AG04449 (cell line): ENCODE measurements around the gene ZNF516.

Source experiments
- CTCF ChIA-PET: fragments of 350-600 bp; formaldehyde crosslinking; extraction: SDS; loops from one replicate; lab custom pipeline; 2021; ENCODE audit warnings: antibody characterized with exemption; lab: Yijun Ruan, JAX
- POLR2A ChIA-PET: fragments of 400-600, 350-600 bp; formaldehyde crosslinking; extraction: SDS; loops from one replicate; lab custom pipeline; 2020; ENCODE audit warnings: antibody characterized with exemption, inconsistent platforms; lab: Yijun Ruan, JAX
- DNase-seq: peaks from one replicate; pipeline ENCODE4 v3.0.0-alpha.2; 2010; ENCODE audit warnings: low read depth, low spot score
- H3K4me3 ChIP-seq: 2 replicates; pipeline ENCODE4 v1.5.1; 2011; ENCODE audit warnings: low read depth, mild to moderate bottlenecking, control low read depth, low read length
- TF ChIP-seq, protein P1 (sequence below): IDR thresholded peaks from one replicate; pipeline ENCODE4 v1.5.1; 2011; ENCODE audit warnings: mild to moderate bottlenecking, moderate library complexity, low read length, control low read depth, inconsistent platforms; ENCODE audit not compliant: insufficient read depth; ENCODE audit errors: missing control alignments

The ZNF516 gene

DNA sequence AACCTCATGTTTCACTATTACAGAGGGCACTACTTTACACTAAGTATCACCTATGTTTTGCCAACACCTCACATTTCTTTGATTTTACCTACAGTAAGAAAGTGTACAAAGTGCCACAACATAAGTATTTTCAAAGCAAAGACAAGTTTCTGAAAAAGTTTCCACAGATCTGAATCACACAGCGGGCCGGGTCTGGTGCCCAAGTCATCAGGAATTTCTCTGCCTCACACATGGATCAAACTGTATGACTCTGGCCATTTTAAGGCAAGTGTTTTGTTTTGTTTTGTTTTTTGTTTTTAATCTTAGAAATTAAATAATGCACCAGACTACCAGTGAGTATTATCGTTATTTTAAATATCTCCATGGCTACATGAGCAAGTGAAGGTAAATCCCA, 73.4 kb downstream of the ZNF516 start:
- no peak overlapping the region for H3K4me3 ChIP-seq
- DNase-seq: no peak
- CTCF ChIA-PET: interaction anchor here (0.5 to 1.5 kb wide), 4 partner anchors 8 to 21 kb away, joined by 3 to 4 read pairs (median 3); no protein-coding TSS in a partner anchor
- POLR2A ChIA-PET: no interaction called here
- TF ChIP-seq, protein P1, sequence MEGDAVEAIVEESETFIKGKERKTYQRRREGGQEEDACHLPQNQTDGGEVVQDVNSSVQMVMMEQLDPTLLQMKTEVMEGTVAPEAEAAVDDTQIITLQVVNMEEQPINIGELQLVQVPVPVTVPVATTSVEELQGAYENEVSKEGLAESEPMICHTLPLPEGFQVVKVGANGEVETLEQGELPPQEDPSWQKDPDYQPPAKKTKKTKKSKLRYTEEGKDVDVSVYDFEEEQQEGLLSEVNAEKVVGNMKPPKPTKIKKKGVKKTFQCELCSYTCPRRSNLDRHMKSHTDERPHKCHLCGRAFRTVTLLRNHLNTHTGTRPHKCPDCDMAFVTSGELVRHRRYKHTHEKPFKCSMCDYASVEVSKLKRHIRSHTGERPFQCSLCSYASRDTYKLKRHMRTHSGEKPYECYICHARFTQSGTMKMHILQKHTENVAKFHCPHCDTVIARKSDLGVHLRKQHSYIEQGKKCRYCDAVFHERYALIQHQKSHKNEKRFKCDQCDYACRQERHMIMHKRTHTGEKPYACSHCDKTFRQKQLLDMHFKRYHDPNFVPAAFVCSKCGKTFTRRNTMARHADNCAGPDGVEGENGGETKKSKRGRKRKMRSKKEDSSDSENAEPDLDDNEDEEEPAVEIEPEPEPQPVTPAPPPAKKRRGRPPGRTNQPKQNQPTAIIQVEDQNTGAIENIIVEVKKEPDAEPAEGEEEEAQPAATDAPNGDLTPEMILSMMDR: no peak

DNA sequence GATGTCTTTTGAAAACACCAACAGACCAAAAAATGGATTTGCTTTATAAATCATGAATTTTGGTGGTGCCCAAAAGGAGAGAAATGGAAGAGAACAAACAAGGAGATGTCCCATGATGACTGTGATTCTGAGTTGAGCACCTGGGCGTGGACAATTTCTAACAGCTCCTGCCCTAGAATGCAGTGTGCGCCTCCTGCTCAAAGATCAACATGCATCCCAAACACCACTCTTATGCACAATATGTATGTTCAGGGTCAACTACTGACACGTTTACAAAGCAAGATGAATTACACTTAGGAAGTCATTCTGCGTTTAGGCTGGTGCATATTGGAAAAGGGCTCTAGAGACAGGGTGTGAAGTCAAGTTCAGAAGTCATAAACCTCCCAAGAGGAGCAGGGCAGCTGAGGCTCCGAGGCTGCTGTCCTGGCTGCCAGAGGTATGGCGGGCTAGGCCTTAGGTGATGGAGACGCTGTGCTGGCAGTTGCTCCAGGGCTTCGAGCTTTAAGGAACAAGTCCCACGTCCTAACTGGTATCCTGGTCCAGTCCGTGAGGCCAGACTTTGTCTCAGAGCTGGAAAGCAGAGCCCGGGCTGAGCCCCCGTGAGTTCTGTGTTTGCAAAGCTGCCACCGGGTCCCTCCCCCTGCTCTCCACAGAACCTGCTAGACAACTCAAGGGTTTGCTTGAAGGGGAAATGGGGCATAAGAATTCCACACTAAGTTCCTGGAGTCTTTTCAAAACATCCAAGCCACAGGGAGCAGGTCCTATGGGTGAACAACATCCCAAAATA, 74.0 kb downstream of the ZNF516 start:
- CTCF ChIA-PET: interaction anchor here (0.5 to 1.5 kb wide), 4 partner anchors 9 to 22 kb away, joined by 3 to 4 read pairs (median 3); no protein-coding TSS in a partner anchor
- POLR2A ChIA-PET: no interaction called here
- DNase-seq: no peak
- H3K4me3 ChIP-seq: no peak overlapping the region
- TF ChIP-seq, protein P1: no peak

- TF ChIP-seq, protein P1: no peak
- no peak for DNase-seq
- ChIA-PET CTCF (no interaction called here), POLR2A (no interaction called here)
- no peak overlapping the region for H3K4me3 ChIP-seq
Measured at GRCh38 chr18:76419811-76420210, 75.2 kb downstream of the ZNF516 start.

DNA sequence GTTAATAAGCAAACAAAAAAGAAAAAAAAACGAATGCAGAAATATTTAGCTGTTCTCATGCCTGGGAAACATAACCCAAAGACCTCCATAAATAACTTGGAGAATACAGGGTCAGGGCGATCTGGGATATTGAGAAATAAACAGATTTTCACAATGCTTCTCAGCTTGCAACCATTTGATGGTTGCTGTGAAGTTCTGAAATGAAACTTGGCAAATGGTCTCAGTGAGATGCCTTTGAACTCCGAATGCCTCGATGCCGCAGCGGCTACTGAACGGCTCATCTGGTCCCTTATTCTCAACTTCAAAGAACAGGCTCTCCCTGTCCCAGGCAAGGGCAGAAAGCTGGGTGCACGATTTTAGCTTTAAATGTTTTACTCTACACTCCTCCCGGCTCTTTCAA, 78.1 kb downstream of the ZNF516 start:
- no peak overlapping the region for H3K4me3 ChIP-seq
- TF ChIP-seq, protein P1: no peak
- no peak for DNase-seq
- POLR2A ChIA-PET: no interaction called here
- CTCF ChIA-PET: interaction anchor here (0.9 to 3.0 kb wide), 5 partner anchors 9 to 293 kb away, joined by 4 to 16 read pairs (median 5); no protein-coding TSS in a partner anchor

DNA sequence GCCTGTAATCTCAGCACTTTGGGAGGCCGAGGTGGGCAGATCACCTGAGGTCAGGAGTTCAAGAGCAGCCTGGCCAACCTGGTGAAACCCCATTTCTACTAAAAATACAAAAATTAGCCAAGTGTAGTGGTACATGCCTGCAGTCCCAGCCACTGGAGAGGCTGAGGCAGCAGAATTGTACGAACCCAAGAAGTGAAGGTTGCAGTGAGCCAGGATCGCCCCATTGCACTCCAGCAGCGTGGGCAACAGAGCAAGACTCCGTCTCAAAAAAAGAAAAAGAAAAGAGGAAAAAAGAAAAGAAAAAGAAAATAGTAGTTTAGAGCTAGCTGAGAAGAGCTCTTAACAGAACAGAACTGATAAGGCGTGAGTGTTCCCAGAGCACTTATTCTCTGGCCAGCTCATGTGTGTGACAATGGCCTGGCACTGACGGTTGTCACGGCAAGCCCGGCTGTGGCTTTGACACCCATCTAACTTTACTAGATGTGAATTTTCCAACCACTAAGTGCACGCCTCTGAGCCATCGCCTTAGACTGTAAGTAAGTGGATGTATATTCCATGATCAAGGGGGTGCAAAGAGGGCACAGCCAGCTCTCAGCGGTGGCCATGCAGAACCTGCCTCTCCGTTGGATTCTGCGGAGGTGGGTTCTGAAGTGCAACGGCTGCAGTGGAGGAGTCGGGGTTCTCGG, 80.0 kb downstream of the ZNF516 start:
- no peak overlapping the region for H3K4me3 ChIP-seq
- TF ChIP-seq, protein P1: no peak
- ChIA-PET CTCF (interaction anchor here (0.6 to 3.0 kb wide), 8 partner anchors 7 to 295 kb away, joined by 3 to 16 read pairs (median 4); no protein-coding TSS in a partner anchor), POLR2A (no interaction called here)
- DNase-seq: no peak
